ENCODE data around the gene GIPC1.
"Not testable (repeated sequence)": the region's sequence is repeated elsewhere in the genome, so short reads cannot be mapped to it uniquely, and the experiment has no call there.

- not testable (repeated sequence) for TF ChIP-seq CTCF, POLR2A (IDR thresholded peaks at IDR 0.05)
Measured at GRCh38 chr19:14504575-14504974, 8.6 kb upstream of the GIPC1 start.

All from esophagus squamous epithelium (tissue), 4 donors.